Measurements from ENCODE around the gene AMN.

The AMN gene

GRCh38 chr14:102899516-102899900, 23.0 kb upstream of the AMN start:
- DNase-seq: no peak

GRCh38 chr14:102900631-102901571, 21.6 kb upstream of the AMN start:
- no peak for DNase-seq

- no peak for DNase-seq
Measured at GRCh38 chr14:102901633-102902032, 20.8 kb upstream of the AMN start.

- no peak for DNase-seq
Measured at GRCh38 chr14:102902086-102902485, 20.4 kb upstream of the AMN start.

- no peak for DNase-seq
Measured at GRCh38 chr14:102902523-102903247, 19.8 kb upstream of the AMN start.

- DNase-seq: no peak
Measured at GRCh38 chr14:102903248-102903888, 19.1 kb upstream of the AMN start.

GRCh38 chr14:102903889-102904512, 18.5 kb upstream of the AMN start:
- no peak for DNase-seq

- no peak for DNase-seq
Measured at GRCh38 chr14:102905116-102906108, 17.1 kb upstream of the AMN start.

- DNase-seq: no peak
Measured at GRCh38 chr14:102906616-102907302, 15.7 kb upstream of the AMN start.

GRCh38 chr14:102907303-102907844, 15.1 kb upstream of the AMN start:
- DNase-seq: no peak

- DNase-seq: no peak
Measured at GRCh38 chr14:102907980-102908730, 14.3 kb upstream of the AMN start.

GRCh38 chr14:102908766-102909455, 13.6 kb upstream of the AMN start:
- DNase-seq: peak; percentile 20

- no peak for DNase-seq
Measured at GRCh38 chr14:102909462-102909861, 13.0 kb upstream of the AMN start.

GRCh38 chr14:102909911-102910310, 12.6 kb upstream of the AMN start:
- DNase-seq: peak; percentile 15

GRCh38 chr14:102910442-102910841, 12.0 kb upstream of the AMN start:
- peak; percentile 43 for DNase-seq

GRCh38 chr14:102911541-102911951, 10.9 kb upstream of the AMN start:
- DNase-seq: no peak

GRCh38 chr14:102911991-102912761, 10.3 kb upstream of the AMN start:
- DNase-seq: peak; percentile 23

- DNase-seq: no peak
Measured at GRCh38 chr14:102913341-102914211, 8.9 kb upstream of the AMN start.
